ENCODE results near the gene PAX7.

- TF ChIP-seq CTCF (IDR thresholded peaks at IDR 0.05) (no peak), POLR2A (IDR thresholded peaks at IDR 0.05) (no peak), POLR2AphosphoS5 (IDR thresholded peaks at IDR 0.05) (no peak)
Observed at GRCh38 chr1:18687273-18687672, 56.6 kb downstream of the PAX7 start.

Measured in prostate gland (tissue), 2 donors.